HG03064 (cell line): ENCODE measurements around the gene POM121C.
"Not testable (repeated sequence)": the region's sequence is repeated elsewhere in the genome, so short reads cannot be mapped to it uniquely, and the experiment has no call there.

Experiments
- ATAC-seq: cut with Tn5 transposase; IDR thresholded peaks from one replicate; pipeline ENCODE4 v1.9.1; 2021; ENCODE audit warnings: low read depth; ENCODE audit not compliant: unreplicated experiment

The POM121C gene

GRCh38 chr7:75439000-75439399 lies 47.1 kb downstream of the POM121C start:
- ATAC-seq: not testable (repeated sequence)

- ATAC-seq: not testable (repeated sequence)
Observed at GRCh38 chr7:75423481-75423880, 62.6 kb downstream of the POM121C start.

DNA sequence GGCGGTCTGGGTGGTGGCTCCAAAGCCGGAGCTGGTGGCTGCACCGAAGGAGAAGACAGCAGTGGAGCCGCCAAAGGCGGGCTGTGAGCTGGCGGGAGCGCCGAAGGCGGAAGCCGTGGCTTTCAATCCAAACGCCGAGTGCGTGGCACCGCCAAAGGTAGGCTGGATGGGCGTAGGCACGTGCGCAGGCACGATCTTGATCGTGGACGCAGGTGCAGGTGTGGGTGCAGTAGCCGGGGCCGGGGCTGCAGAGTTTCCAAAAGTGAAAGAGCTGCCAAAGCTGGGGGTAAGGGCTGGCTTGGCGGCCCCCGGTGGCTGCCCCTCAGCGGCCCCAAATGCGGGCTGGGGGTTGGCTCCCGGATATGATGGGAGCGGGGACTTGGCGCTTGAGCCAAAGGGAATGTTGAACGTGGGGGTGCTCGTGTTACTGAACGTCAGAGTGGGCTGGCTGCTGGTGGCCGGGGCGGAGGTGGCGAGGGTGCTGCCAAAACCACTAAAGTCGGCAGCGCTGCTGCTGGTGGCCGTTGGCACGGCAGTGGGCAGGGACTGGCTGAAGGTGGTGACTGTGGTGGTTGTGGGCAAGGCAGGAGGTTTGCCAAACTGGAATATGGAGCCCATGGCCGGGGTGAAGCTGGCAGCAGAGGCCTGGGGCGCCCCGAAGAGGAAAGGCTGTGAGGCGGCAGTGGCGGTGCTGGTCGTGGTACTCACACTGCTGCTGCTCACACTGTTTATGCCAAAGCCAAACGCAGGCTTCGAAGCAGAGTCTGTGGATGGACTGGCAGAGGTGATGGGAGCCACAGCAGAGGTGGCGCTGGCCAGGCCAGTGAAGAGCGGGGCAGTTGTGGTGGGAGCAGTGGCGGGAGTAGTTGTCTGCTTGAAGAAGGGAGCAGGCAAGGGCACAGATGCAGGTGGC lies 64.0 kb downstream of the POM121C start:
- not testable (repeated sequence) for ATAC-seq

DNA sequence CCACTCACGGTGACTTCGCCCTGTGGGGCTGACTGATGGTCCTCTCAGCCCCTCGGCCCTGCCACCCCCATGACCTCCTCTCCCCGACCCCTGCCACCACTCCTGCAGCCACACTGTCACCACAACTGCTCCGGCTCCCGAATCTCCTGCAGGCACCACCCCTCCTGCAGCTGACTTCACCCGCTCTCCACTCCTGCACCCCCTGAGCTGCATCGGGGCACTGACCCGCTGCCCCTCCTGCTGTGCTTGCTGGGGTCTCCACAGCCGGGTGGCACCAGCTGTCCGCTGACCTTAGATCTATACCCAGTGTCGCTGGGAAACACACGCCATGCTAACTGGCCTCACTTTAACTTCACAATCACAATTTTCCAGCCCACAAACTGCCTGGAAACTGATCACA lies 65.9 kb downstream of the POM121C start:
- not testable (repeated sequence) for ATAC-seq

- ATAC-seq: not testable (repeated sequence)
Observed at GRCh38 chr7:75419693-75420092, 66.4 kb downstream of the POM121C start.

DNA sequence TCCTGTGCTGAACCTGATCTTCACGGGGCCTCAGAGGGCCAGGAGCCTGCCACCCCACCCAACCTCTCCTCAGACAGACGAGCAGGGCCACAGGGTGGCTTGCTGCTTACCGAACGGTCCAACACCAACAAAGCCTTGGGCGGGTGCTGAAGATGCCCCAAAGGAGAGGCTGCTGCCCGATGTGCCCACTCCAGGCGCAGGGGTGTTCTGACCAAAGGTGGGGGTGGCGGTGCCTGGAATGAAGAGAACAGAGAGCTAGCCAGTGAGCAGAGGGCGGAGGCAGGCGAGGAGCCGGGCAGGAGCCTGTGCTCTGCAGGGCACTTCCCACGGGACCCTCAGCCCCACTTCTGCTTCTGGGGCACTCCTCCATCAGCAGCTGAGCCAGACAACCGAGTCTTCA lies 66.9 kb downstream of the POM121C start:
- ATAC-seq: not testable (repeated sequence)

DNA sequence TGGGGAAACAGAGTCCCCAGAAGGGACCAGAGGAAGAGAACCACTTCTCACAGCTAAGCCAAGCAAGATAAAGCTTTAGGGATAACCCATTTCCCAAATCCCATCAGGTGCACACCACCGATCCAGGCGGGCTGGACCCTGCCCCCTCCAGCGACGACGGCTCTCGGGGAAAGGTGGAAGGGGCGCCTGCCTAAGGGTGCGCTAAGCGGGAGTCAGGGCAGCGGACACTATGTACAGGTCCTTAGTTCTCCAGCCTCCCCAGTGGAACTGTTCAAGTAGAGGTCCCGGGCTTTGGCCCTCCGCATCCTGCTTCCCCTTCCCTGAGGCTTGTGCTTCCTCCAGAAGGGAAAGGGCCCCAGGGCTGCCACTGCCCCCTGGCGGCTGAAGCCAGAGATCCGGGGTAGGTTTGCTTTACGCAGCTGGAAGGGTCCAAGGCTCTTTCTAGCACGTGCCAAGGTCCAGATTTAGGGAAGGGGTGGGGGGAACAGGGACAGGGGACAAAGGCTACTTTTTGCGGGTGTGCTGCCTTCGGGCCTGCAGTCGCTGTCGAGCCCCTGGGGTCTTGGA lies 67.7 kb downstream of the POM121C start:
- ATAC-seq: not testable (repeated sequence)

- ATAC-seq: not testable (repeated sequence)
Observed at GRCh38 chr7:75416787-75417186, 69.3 kb downstream of the POM121C start.

GRCh38 chr7:75415829-75416373 lies 70.2 kb downstream of the POM121C start:
- not testable (repeated sequence) for ATAC-seq

DNA sequence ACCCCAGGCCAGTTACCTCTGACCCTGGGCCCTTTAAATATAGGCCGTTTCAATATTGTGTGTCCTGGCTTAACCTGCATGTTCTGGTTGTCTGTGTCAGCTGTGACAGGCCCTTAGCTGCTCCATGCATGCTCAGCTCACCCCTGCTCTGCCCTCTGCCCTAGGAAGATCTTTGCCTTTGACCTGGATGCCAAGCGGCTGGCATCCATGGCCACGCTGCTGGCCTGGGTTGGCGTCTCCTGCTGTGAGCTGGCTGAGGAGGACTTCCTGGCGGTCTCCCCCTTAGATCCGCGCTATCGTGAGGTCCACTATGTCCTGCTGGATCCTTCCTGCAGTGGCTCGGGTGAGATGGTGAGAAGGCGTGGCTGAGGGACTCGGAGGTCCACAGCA lies 70.7 kb downstream of the POM121C start:
- not testable (repeated sequence) for ATAC-seq

- not testable (repeated sequence) for ATAC-seq
Observed at GRCh38 chr7:75414708-75415427, 71.2 kb downstream of the POM121C start.

DNA sequence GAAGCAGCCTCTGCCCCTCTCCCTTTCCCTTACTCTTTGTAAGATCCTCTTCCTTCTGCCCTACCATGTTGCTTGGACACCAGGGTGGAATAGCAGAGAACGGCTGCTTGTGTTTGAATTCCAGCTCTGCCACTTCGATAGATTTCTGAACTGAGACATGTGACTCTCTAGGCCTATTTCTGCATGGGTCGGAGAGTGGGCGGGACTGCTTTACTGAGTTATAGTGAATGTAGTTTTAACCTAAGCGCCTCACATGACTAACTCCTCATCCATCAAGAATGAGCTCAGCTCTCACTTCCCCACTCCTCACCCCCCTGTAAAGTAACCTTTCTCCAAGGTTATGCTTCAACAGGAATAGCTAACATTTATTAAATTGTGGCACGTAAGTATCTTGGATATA lies 71.9 kb downstream of the POM121C start:
- not testable (repeated sequence) for ATAC-seq

- ATAC-seq: peak; percentile 22
Observed at GRCh38 chr7:75410823-75411173, 75.3 kb downstream of the POM121C start.

DNA sequence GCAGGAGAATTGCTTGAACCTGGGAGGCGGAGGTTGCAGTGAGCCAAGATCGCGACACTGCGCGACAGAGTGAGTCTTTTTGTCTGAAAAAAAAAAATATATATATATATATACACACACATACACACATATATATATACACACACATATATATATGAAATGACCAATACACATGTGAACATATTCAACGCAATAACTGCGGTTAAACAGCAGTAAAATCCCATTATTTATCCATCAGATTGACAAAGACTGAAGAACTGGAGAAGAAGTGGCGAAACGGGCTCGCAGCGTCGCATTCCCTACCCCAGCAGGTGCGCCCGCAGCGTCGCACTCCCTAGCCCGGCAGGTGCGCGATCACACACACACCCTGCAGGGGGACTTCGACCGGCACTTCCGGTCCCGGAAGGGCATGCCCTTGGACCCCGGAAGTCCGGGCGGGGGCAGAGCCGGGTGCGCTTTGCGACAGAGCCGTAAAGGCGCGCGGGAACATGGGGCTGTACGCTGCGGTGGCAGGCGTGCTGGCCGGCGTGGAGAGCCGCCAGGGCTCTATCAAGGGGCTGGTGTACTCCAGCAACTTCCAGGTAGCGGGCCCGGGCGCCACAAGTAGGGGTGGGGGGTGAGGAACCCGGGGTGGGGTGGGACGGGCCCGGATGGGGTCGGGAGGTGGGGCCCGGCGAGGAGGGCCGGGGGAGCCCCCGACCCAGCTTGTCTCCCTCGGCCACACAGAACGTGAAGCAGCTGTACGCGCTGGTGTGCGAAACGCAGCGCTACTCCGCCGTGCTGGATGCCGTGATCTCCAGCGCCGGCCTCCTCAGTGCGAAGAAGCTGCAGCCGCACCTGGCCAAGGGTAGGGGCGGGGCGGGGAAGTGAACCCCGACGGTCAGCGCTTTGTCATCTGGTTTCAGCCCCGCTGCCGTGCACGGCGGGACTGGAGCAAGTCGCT lies 75.9 kb downstream of the POM121C start:
- peak; percentile 77 for ATAC-seq

GRCh38 chr7:75404663-75405062 lies 81.4 kb downstream of the POM121C start:
- not testable (repeated sequence) for ATAC-seq

DNA sequence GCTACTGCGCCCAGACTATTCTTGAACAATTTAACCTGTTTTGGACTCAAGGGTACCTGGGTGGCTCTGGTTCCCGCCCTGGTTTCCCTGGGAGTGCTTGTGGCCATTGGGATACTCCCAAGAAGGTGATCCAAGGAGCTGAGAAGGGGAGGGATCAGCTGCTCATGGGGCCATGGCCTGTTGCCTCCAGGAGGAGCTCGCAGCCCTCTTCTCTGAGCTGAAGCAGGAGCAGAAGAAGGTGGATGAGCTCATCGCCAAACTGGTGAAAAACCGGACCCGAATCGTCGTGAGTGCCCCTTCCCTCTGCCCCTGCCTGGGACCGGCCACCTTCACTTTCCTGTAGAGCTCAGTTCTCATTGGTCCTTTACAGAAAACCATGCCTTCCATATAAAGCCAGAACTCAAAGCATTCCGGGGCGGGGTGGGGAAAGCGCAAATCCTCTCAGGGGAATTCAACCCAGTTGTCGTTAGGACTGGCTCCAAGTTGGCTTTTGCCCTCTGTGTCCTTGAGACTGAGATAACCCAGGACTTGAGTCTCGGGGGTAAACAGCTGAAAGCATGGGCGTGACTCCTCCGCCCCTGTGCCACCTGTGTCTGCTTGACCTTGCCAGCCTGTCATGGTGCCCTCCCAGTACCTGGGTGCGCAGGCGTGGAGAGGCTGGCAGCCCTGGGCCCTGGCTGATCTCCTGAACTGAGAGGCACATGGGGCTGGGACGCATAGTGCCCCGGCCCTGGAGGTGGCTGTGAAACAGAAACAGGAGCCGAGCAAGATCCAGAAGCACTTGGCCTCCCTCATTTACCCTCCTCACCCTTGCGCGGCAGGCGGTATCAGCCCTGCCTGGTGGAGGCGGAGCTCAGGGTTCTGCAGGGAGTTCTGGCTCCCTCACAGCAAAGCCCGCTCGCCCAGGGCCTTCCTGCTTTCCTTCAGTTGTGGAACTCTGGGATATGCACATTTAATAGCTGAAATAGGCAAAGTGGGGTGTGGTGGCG lies 82.3 kb downstream of the POM121C start:
- not testable (repeated sequence) for ATAC-seq

- ATAC-seq: not testable (repeated sequence)
Observed at GRCh38 chr7:75400575-75400974, 85.5 kb downstream of the POM121C start.

- not testable (repeated sequence) for ATAC-seq
Observed at GRCh38 chr7:75398771-75399700, 87.1 kb downstream of the POM121C start.
